Neuronal stem cell (in vitro differentiated cells): ENCODE measurements around the gene SERPINA9.
A peak's percentile ranks its signal among the peaks of the same experiment; 100 is the strongest.

Experiments used
- DNase-seq: peaks from one replicate; pipeline ENCODE4 v3.0.0-alpha.2; 2013; ENCODE audit warnings: low spot score
- H2AFZ ChIP-seq: one replicate; pipeline ENCODE4 v1.6.1; 2013; ENCODE audit warnings: mild to moderate bottlenecking, low read length, inconsistent platforms
- H2AK5ac ChIP-seq: 2 replicates; pipeline ENCODE4 v1.6.1; 2013; ENCODE audit warnings: low read depth, mild to moderate bottlenecking, inconsistent platforms, low read length, moderate library complexity, mixed read lengths
- H2BK120ac ChIP-seq: 2 replicates; pipeline ENCODE4 v1.6.1; 2013; ENCODE audit warnings: low read depth, mild to moderate bottlenecking, inconsistent platforms, low read length, moderate library complexity, mixed read lengths
- H2BK12ac ChIP-seq: one replicate; pipeline ENCODE4 v1.6.1; 2013; ENCODE audit warnings: low read length, inconsistent platforms
- H2BK15ac ChIP-seq: 2 replicates; pipeline ENCODE4 v1.6.1; 2013; ENCODE audit warnings: mild to moderate bottlenecking, low read length, inconsistent platforms, mixed read lengths
- H2BK5ac ChIP-seq: one replicate; pipeline ENCODE4 v1.6.1; 2013; ENCODE audit warnings: inconsistent platforms, mild to moderate bottlenecking, low read length, moderate library complexity
- H3K14ac ChIP-seq: one replicate; pipeline ENCODE4 v1.6.1; 2013; ENCODE audit warnings: low read length, inconsistent platforms
- H3K18ac ChIP-seq: 2 replicates; pipeline ENCODE4 v1.6.1; 2013; ENCODE audit warnings: low read length, inconsistent platforms
- H3K23ac ChIP-seq: 2 replicates; pipeline ENCODE4 v1.6.1; 2013; ENCODE audit warnings: low read depth, mild to moderate bottlenecking, mixed read lengths, low read length, inconsistent platforms; ENCODE audit not compliant: poor library complexity
- H3K27ac ChIP-seq: replicated peaks from 3 replicates; pipeline ENCODE4 v1.5.1; 2013; ENCODE audit warnings: low read length, inconsistent platforms
- H3K27me3 ChIP-seq, 3 experiments: 2 replicates each; pipeline ENCODE4 v1.6.1; 2013; ENCODE audit warnings: low read length in 3 of 3, mild to moderate bottlenecking in 2 of 3, inconsistent platforms in 1 of 3, low read depth in 1 of 3, mixed read lengths in 1 of 3, moderate library complexity in 1 of 3; ENCODE audit not compliant: control insufficient read depth in 3 of 3, insufficient read depth in 3 of 3
- H3K36me3 ChIP-seq, 2 donors: replicated peaks in 1 of 2; 2 replicates each; pipeline ENCODE4 v1.6.1; 2013; ENCODE audit warnings: low read length in 2 of 2; ENCODE audit not compliant: control insufficient read depth in 2 of 2, insufficient read depth in 2 of 2
- H3K4ac ChIP-seq: 2 replicates; pipeline ENCODE4 v1.6.1; 2013; ENCODE audit warnings: inconsistent platforms, mild to moderate bottlenecking, low read length, moderate library complexity
- H3K4me1 ChIP-seq, 2 donors: 1 replicate in 1 of 2; 2 replicates in 1 of 2; pipeline ENCODE4 v1.6.1; 2013; ENCODE audit warnings: low read length in 2 of 2, low read depth in 1 of 2; ENCODE audit not compliant: control insufficient read depth in 2 of 2, insufficient read depth in 1 of 2
- H3K4me2 ChIP-seq: one replicate; pipeline ENCODE4 v1.6.1; 2013; ENCODE audit warnings: mild to moderate bottlenecking, low read length, inconsistent platforms; ENCODE audit not compliant: insufficient read depth, poor library complexity, severe bottlenecking
- H3K4me3 ChIP-seq, 2 donors: 2 replicates each; pipeline ENCODE4 v1.5.1; 2013; ENCODE audit warnings: low read length in 2 of 2, mild to moderate bottlenecking in 2 of 2, inconsistent platforms in 1 of 2, moderate library complexity in 1 of 2
- H3K79me1 ChIP-seq: one replicate; pipeline ENCODE4 v1.6.1; 2013; ENCODE audit warnings: low read depth, mild to moderate bottlenecking, inconsistent platforms, low read length, moderate library complexity
- H3K9ac ChIP-seq: one replicate; pipeline ENCODE4 v1.6.1; 2013; ENCODE audit warnings: mild to moderate bottlenecking, low read depth, low read length, inconsistent platforms; ENCODE audit not compliant: poor library complexity
- H3K9me3 ChIP-seq, 2 donors: replicated peaks in 1 of 2; 2 replicates each; pipeline versions ENCODE3 to v1.6.1; 2013; ENCODE audit warnings: low read length in 2 of 2, mild to moderate bottlenecking in 2 of 2, inconsistent platforms in 1 of 2, low read depth in 1 of 2, mixed read lengths in 1 of 2, moderate library complexity in 1 of 2; ENCODE audit not compliant: control insufficient read depth in 2 of 2, insufficient read depth in 1 of 2
- H4K8ac ChIP-seq: one replicate; pipeline ENCODE4 v1.6.1; 2013; ENCODE audit warnings: low read depth, mild to moderate bottlenecking, inconsistent platforms, low read length, moderate library complexity
- H4K91ac ChIP-seq: one replicate; pipeline ENCODE4 v1.6.1; 2013; ENCODE audit warnings: low read length, low read depth, mild to moderate bottlenecking, inconsistent platforms; ENCODE audit not compliant: poor library complexity
- WGBS, 2 donors: extraction: QIAGEN DNeasy Blood & Tissue Kit; methylation state at CpG; one replicate each; pipeline ENCODE4 v1.1.7; 2013; ENCODE audit warnings: missing lambda C conversion rate in 2 of 2, mixed read lengths in 1 of 2; ENCODE audit not compliant: insufficient read length in 2 of 2, insufficient replicate concordance in 1 of 2; ENCODE audit errors: extremely low coverage in 2 of 2; 5-methylcytosine and 5-hydroxymethylcytosine counted together

Gene SERPINA9

DNA sequence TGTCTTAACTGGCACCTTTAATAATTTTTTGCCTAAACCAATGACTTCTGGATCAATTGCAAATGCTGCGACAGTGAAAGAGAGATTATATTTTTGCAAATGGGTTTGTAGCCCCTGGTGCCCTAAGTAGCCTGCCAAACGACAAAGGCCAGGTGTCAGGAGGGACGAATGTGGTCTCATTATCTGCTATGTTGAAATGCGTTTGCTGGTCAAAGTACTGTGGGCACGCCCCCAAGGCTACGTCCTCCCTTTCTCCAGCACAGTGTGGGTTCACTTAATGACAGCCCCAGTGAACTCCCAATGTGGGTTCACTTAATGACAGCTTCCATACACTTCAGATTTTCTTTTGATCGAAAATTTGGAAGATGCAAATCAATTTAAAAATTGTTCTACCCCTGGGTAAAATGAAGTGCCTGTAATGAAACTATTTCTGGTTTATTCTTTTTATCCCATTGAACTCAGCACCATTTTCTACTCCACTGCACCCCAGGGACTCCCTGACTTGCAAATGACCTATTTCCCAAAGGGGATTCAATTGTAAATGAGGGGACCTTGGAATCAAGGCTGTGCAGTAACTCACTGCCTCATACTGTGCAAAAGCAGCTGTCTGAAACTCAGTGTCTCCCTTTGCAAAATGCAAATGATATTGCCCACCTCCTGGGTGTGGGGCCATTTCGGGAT, 24.8 kb downstream of the SERPINA9 start:
- no peak overlapping the region for H3K4me3 ChIP-seq
- H2BK15ac ChIP-seq, result no peak overlapping the region
- no peaks in the 10 kb centered on the region for H3K79me1 ChIP-seq
- no peak overlapping the region for H2AFZ ChIP-seq
- no peak overlapping the region for H4K8ac ChIP-seq
- H3K14ac ChIP-seq, result no peak overlapping the region
- no peak overlapping the region for H2AK5ac ChIP-seq
- no peak overlapping the region for H3K27ac ChIP-seq
- no CpG with 5 or more reads among the region's 8 CpGs for WGBS, 2 donors
- H3K18ac ChIP-seq, result no peak overlapping the region
- no peak overlapping the region for H2BK5ac ChIP-seq
- H3K9ac ChIP-seq, result no peak overlapping the region
- H3K4me1 ChIP-seq, result peaks cover 0 to 8% of the 10 kb centered on the region in 2 donors
- H2BK12ac ChIP-seq, result no peak overlapping the region
- H3K36me3 ChIP-seq, result no peaks in the 10 kb centered on the region
- H3K4ac ChIP-seq, result no peak overlapping the region
- no peak overlapping the region for H3K4me2 ChIP-seq
- H2BK120ac ChIP-seq, result no peak overlapping the region
- peaks cover 0 to 6% (median 0%) of the 10 kb centered on the region in 3 experiments for H3K27me3 ChIP-seq
- no peaks in the 10 kb centered on the region for H3K9me3 ChIP-seq
- no peak for DNase-seq
- H4K91ac ChIP-seq, result no peak overlapping the region
- no peak overlapping the region for H3K23ac ChIP-seq

DNA sequence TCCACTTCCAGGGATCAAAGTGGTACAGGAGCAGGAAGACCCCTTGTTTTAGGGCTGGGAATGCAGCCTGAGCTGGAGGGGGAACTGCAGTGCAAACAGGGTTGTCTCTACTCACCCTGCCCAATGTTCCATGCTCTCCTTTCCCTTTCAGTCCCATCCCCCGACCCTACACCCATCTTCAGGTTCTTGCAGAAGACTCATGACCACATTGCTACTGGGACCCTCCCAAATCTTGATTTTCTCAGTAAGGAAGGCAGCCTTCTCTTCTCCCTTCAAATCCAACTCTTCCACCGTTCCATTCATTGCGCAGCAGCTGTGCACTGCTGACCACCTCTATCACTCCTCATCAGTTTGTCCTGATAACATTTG, 25.3 kb downstream of the SERPINA9 start:
- Histone ChIP-seq H3K4me1 (peaks cover 0 to 8% of the 10 kb centered on the region in 2 donors), H3K27ac (no peak overlapping the region), H3K14ac (no peak overlapping the region), H3K27me3 (peaks cover 0 to 6% (median 0%) of the 10 kb centered on the region in 3 experiments), H3K4me2 (no peak overlapping the region), H3K4me3 (no peak overlapping the region), H2BK5ac (no peak overlapping the region), H3K18ac (peak overlapping the region; percentile 27), H3K36me3 (no peaks in the 10 kb centered on the region), H2BK12ac (no peak overlapping the region), H3K23ac (no peak overlapping the region), H3K79me1 (no peaks in the 10 kb centered on the region), H4K91ac (no peak overlapping the region), H2AK5ac (no peak overlapping the region), H2BK15ac (no peak overlapping the region), H3K9ac (no peak overlapping the region), H3K4ac (no peak overlapping the region), H2BK120ac (no peak overlapping the region), H3K9me3 (no peaks in the 10 kb centered on the region), H2AFZ (no peak overlapping the region), H4K8ac (no peak overlapping the region)
- no peak for DNase-seq
- no CpG with 5 or more reads among the region's 3 CpGs for WGBS, 2 donors

DNA sequence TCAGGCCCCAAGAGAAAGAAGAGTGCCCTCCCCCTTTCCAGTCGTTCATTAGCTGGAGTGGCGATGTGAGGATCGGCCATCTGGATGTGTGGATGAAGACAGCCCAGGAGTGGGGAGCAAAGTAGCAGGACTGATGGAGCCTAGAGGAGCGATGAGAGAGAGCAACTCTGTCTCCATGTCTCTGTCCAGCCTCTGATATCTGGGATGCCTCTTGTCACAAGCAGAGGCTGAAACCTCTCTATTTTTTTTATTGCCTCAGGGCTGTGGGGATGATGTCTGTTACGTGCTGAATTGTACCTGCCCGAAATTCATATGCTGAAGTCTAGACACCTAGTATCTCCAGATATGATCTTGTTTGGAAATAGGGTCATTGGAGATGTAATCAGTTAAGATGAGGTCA, 26.1 kb downstream of the SERPINA9 start:
- no peak for DNase-seq
- Histone ChIP-seq H3K79me1 (no peaks in the 10 kb centered on the region), H3K36me3 (no peaks in the 10 kb centered on the region), H3K4me1 (peaks cover 0 to 8% of the 10 kb centered on the region in 2 donors), H3K9me3 (no peaks in the 10 kb centered on the region), H3K4me2 (no peak overlapping the region), H3K23ac (no peak overlapping the region), H3K14ac (no peak overlapping the region), H4K91ac (no peak overlapping the region), H3K4ac (no peak overlapping the region), H2AK5ac (no peak overlapping the region), H3K18ac (no peak overlapping the region), H2BK5ac (no peak overlapping the region), H2BK120ac (no peak overlapping the region), H2AFZ (no peak overlapping the region), H2BK12ac (no peak overlapping the region), H2BK15ac (no peak overlapping the region), H3K9ac (no peak overlapping the region), H4K8ac (no peak overlapping the region), H3K4me3 (no peak overlapping the region), H3K27ac (no peak overlapping the region), H3K27me3 (peaks cover 0 to 6% (median 0%) of the 10 kb centered on the region in 3 experiments)
- WGBS, 2 donors, result no CpG with 5 or more reads among the region's 6 CpGs

DNA sequence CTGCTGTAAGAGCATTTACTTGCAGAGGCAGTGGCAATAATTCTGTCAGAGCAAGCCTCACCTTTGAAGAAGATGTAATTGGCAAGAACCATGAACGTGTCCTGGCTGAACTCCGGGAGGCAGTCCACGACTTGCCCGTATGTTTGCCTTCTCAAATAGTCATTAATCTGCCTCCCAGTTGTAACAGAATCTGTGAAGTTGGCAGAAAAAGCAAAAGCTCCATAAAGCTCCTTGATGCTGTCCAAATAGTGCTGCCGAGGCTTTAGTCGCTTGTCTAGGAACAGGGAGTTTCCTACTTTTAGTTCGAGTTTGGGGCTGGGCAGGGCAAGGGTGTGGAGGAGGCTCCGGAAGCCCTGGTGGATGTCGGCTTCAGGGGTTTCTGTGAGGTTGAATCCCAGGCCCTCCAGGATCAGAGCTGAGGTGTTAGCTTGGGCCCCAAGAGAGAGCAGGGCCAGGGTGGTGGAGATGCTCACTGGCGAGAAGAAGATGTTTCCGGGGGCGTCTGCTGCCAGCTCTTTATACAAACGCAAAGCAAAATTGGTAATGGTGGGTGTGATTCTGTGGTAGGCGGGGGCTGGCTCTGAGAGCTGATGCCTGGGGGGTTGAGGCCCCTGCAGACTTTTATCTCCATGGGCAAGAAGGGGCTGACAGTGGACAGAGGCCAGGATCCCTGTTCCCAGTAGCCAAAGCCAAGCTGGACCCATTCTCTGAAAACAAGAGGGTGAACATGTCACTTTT, 27.8 kb downstream of the SERPINA9 start:
- H3K9me3 ChIP-seq, result no peaks in the 10 kb centered on the region
- H4K8ac ChIP-seq, result no peak overlapping the region
- DNase-seq, result no peak
- no peak overlapping the region for H3K23ac ChIP-seq
- no peak overlapping the region for H3K27ac ChIP-seq
- no peak overlapping the region for H3K4me2 ChIP-seq
- no peak overlapping the region for H3K4ac ChIP-seq
- no CpG with 5 or more reads among the region's 14 CpGs for WGBS, 2 donors
- H3K18ac ChIP-seq, result no peak overlapping the region
- H4K91ac ChIP-seq, result no peak overlapping the region
- no peak overlapping the region for H3K14ac ChIP-seq
- no peak overlapping the region for H2AK5ac ChIP-seq
- peaks cover 0 to 8% of the 10 kb centered on the region in 2 donors for H3K4me1 ChIP-seq
- no peak overlapping the region for H3K9ac ChIP-seq
- H3K27me3 ChIP-seq, result peaks cover 0 to 6% (median 0%) of the 10 kb centered on the region in 3 experiments
- H3K36me3 ChIP-seq, result no peaks in the 10 kb centered on the region
- no peak overlapping the region for H2BK120ac ChIP-seq
- H3K79me1 ChIP-seq, result no peaks in the 10 kb centered on the region
- H2BK15ac ChIP-seq, result no peak overlapping the region
- no peak overlapping the region for H2BK12ac ChIP-seq
- no peak overlapping the region for H2AFZ ChIP-seq
- no peak overlapping the region for H2BK5ac ChIP-seq
- no peak overlapping the region for H3K4me3 ChIP-seq
